Measurements from ENCODE around the gene AGPAT4. TPM values are rescaled to one million over a fixed set of nuclear protein-coding genes. Genes with fewer than 3 reads are reported as not detected.

The AGPAT4 gene
- polyA plus RNA-seq, 1 of the 3 experiments (the other 2 are of a cell fraction), result 3.9 TPM

- WGBS (ENCODE audit: low lambda C conversion rate), result 75% methylated on average over 12 of the region's 12 CpGs
Observed at GRCh38 chr6:161128680-161129196, 145.1 kb downstream of the AGPAT4 start.

GRCh38 chr6:161128230-161128629 lies 145.6 kb downstream of the AGPAT4 start:
- no peak for DNase-seq
- peaks cover 9 to 45% of the 10 kb centered on the region in 2 experiments for H3K36me3 ChIP-seq (replicated peaks in 1 of 2; ENCODE audit: control insufficient read depth in 1 of 2, insufficient read depth in 2 of 2, low read length in 1 of 2)
- no peak overlapping the region for H3K4me3 ChIP-seq (ENCODE audit: low read depth in 2 of 2, low read length in 1 of 2)
- WGBS (ENCODE audit: low lambda C conversion rate), result 92% methylated on average over 2 of the region's 2 CpGs
- no peaks in the 10 kb centered on the region for H4K20me1 ChIP-seq (ENCODE audit: insufficient read depth)
- ChIA-PET POLR2A (no interaction called here), CTCF (interaction anchor here (1.1 to 1.6 kb wide), 4 partner anchors 15 to 246 kb away, joined by 3 to 5 read pairs (median 4); no protein-coding TSS in a partner anchor)
- H3K4me2 ChIP-seq, result no peak overlapping the region
- H3K9me2 ChIP-seq, result no peaks in the 10 kb centered on the region
- no peaks in the 10 kb centered on the region for H3F3A ChIP-seq (replicated peaks; ENCODE audit: insufficient read depth)
- no peak overlapping the region for H2AFZ ChIP-seq (ENCODE audit: low read depth)
- H3K27me3 ChIP-seq (ENCODE audit: insufficient read depth), result no peaks in the 10 kb centered on the region
- no peaks in the 10 kb centered on the region for H3K79me2 ChIP-seq (ENCODE audit: insufficient read depth)
- peak overlapping the region in 1 of 2 experiments; percentile 33; a peak in 1 of 4 replicates for H3K27ac ChIP-seq (ENCODE audit: low read depth in 2 of 2, low read length in 1 of 2)
- no peaks in the 10 kb centered on the region for H3K4me1 ChIP-seq (ENCODE audit: control insufficient read depth in 1 of 2, insufficient read depth in 2 of 2, low read depth in 1 of 2, low read length in 1 of 2)
- H3K9me3 ChIP-seq, result no peaks in the 10 kb centered on the region
- no peak overlapping the region for H3K9ac ChIP-seq
- TF ChIP-seq SMC3 (IDR thresholded peaks at IDR 0.05; ENCODE audit: low read depth, low read length) (no peak), EZH2phosphoT487 (IDR thresholded peaks at IDR 0.05; ENCODE audit: borderline replicate concordance, low read depth) (no peak), MXI1 (IDR thresholded peaks at IDR 0.05; ENCODE audit: low read depth, low read length) (no peak), RAD21 (IDR thresholded peaks at IDR 0.05; ENCODE audit: low read length) (no peak), SIN3A (IDR thresholded peaks at IDR 0.05; ENCODE audit: borderline replicate concordance, low read depth, low read length) (no peak), CHD2 (IDR thresholded peaks at IDR 0.05; ENCODE audit: low read length, partially characterized antibody) (no peak), MEF2A (IDR thresholded peaks at IDR 0.05; ENCODE audit: borderline replicate concordance, low read depth) (no peak), YY1 (IDR thresholded peaks at IDR 0.05; ENCODE audit: low read depth) (no peak), USF2 (IDR thresholded peaks at IDR 0.05; ENCODE audit: borderline replicate concordance, low read depth, low read length) (no peak), RXRA (IDR thresholded peaks at IDR 0.05; ENCODE audit: borderline replicate concordance, low read depth) (no peak), EP300 (IDR thresholded peaks at IDR 0.05; ENCODE audit: borderline replicate concordance in 1 of 2, low read depth in 1 of 2, low read length in 1 of 2) (no peak)

More at GRCh38 chr6:161128680-161129196, 145.1 kb downstream of the AGPAT4 start:
- ChIA-PET CTCF (interaction anchor here (1.1 to 1.5 kb wide), 2 partner anchors 15 to 198 kb away, joined by 3 to 4 read pairs; no protein-coding TSS in a partner anchor), POLR2A (no interaction called here)
- no peak for TF ChIP-seq TEAD4 (IDR thresholded peaks at IDR 0.05; ENCODE audit: borderline replicate concordance, insufficient read depth)
- no peak for TF ChIP-seq USF2 (IDR thresholded peaks at IDR 0.05; ENCODE audit: borderline replicate concordance, low read depth, low read length)
- TF ChIP-seq POLR2AphosphoS5 (IDR thresholded peaks at IDR 0.05; ENCODE audit: low read depth, low read length), result no peak
- TF ChIP-seq FOXJ3 (CRISPR knock-in tag; IDR thresholded peaks at IDR 0.05), result no peak
- TF ChIP-seq ELF1 (IDR thresholded peaks at IDR 0.05), result no peak
- TF ChIP-seq ZBTB33 (IDR thresholded peaks at IDR 0.05; ENCODE audit: borderline replicate concordance, low read depth), result no peak
- no peak for TF ChIP-seq NFIC (IDR thresholded peaks at IDR 0.05; ENCODE audit: borderline replicate concordance)
- TF ChIP-seq, protein P1, sequence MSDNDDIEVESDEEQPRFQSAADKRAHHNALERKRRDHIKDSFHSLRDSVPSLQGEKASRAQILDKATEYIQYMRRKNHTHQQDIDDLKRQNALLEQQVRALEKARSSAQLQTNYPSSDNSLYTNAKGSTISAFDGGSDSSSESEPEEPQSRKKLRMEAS (IDR thresholded peaks at IDR 0.05; ENCODE audit: low read depth), result no peak
- no peak for TF ChIP-seq JUND (IDR thresholded peaks at IDR 0.05)
- no peak for TF ChIP-seq SMC3 (IDR thresholded peaks at IDR 0.05; ENCODE audit: low read depth, low read length)
- TF ChIP-seq RCOR1 (IDR thresholded peaks at IDR 0.05; ENCODE audit: low read length), result no peak
- no peak for TF ChIP-seq MXI1 (IDR thresholded peaks at IDR 0.05; ENCODE audit: low read depth, low read length)
- no peak for TF ChIP-seq MEF2A (IDR thresholded peaks at IDR 0.05; ENCODE audit: borderline replicate concordance, low read depth)
- Histone ChIP-seq H2AFZ (ENCODE audit: low read depth) (no peak overlapping the region), H3K4me2 (no peak overlapping the region), H3K4me3 (ENCODE audit: low read depth in 2 of 2, low read length in 1 of 2) (no peak overlapping the region), H3K9me2 (no peaks in the 10 kb centered on the region), H3K9ac (no peak overlapping the region), H3K79me2 (ENCODE audit: insufficient read depth) (no peaks in the 10 kb centered on the region), H3K27me3 (ENCODE audit: insufficient read depth) (no peaks in the 10 kb centered on the region), H3K9me3 (no peaks in the 10 kb centered on the region), H3F3A (replicated peaks; ENCODE audit: insufficient read depth) (no peaks in the 10 kb centered on the region), H3K4me1 (ENCODE audit: control insufficient read depth in 1 of 2, insufficient read depth in 2 of 2, low read depth in 1 of 2, low read length in 1 of 2) (no peaks in the 10 kb centered on the region), H4K20me1 (ENCODE audit: insufficient read depth) (no peaks in the 10 kb centered on the region), H3K36me3 (replicated peaks in 1 of 2; ENCODE audit: control insufficient read depth in 1 of 2, insufficient read depth in 2 of 2, low read length in 1 of 2) (peaks cover 9 to 39% of the 10 kb centered on the region in 2 experiments), H3K27ac (ENCODE audit: low read depth in 2 of 2, low read length in 1 of 2) (peak overlapping the region in 1 of 2 experiments; percentile 21; a peak in 2 of 4 replicates)
- DNase-seq, result no peak
